Prostate gland (tissue), 2 donors: Measurements from ENCODE around the gene GPBP1L1.

ENCODE experiments used
- CTCF ChIP-seq, 4 experiments: fragments of 200-600 bp in 2 of 4; fragments of 450-650 bp in 2 of 4; sonication (generic) in 2 of 4; IDR thresholded peaks; 1 replicate in 3 of 4; 2 replicates in 1 of 4; pipeline ENCODE4 v1.5.1; 2016 to 2019; ENCODE audit warnings: antibody characterized with exemption in 4 of 4, mild to moderate bottlenecking in 2 of 4, moderate library complexity in 2 of 4
- POLR2A ChIP-seq: fragments of 450-650 bp; IDR thresholded peaks from one replicate; pipeline ENCODE4 v1.6.1; 2016; ENCODE audit warnings: antibody characterized with exemption, mild to moderate bottlenecking
- POLR2AphosphoS5 ChIP-seq: sonication (generic); formaldehyde crosslinking; IDR thresholded peaks from one replicate; pipeline ENCODE4 v1.6.1; 2017; ENCODE audit warnings: antibody characterized with exemption

- TF ChIP-seq CTCF (IDR thresholded peaks at IDR 0.05): no peak
- TF ChIP-seq POLR2A: no peak
- TF ChIP-seq POLR2AphosphoS5: no peak
Observed at GRCh38 chr1:45630429-45630828, 55.9 kb downstream of the GPBP1L1 start.
